Karpas-422 (cell line): ENCODE results near the gene JAZF1. TPM values are rescaled to one million over a fixed set of nuclear protein-coding genes. Genes with fewer than 3 reads are reported as not detected.

Source experiments
- DNase-seq: peaks from one replicate; pipeline ENCODE4 v3.0.0-alpha.2; 2015
- H2AFZ ChIP-seq: fragments of 200-600 bp; sonication (generic); 2 replicates; pipeline ENCODE4 v1.6.1; 2014; ENCODE audit warnings: antibody characterized with exemption, low read length, mixed read lengths
- H3K27ac ChIP-seq: fragments of 200-600 bp; sonication (generic); 2 replicates; pipeline ENCODE4 v1.5.1; 2014; ENCODE audit warnings: mild to moderate bottlenecking, low read length, moderate library complexity
- H3K27me3 ChIP-seq: fragments of 200-600 bp; sonication (generic); 2 replicates; pipeline ENCODE4 v1.6.1; 2014; ENCODE audit warnings: low read length, mixed read lengths
- H3K36me3 ChIP-seq: fragments of 200-600 bp; sonication (generic); 2 replicates; pipeline ENCODE4 v1.6.1; 2014; ENCODE audit warnings: low read length, mixed read lengths; ENCODE audit not compliant: insufficient read depth
- H3K4me1 ChIP-seq: fragments of 200-600 bp; sonication (generic); 2 replicates; pipeline ENCODE4 v1.6.1; 2014; ENCODE audit warnings: mild to moderate bottlenecking, low read length, mixed read lengths
- H3K4me2 ChIP-seq: fragments of 200-600 bp; sonication (generic); 2 replicates; pipeline ENCODE4 v1.6.1; 2014; ENCODE audit warnings: low read length, low read depth, mild to moderate bottlenecking; ENCODE audit not compliant: poor library complexity, severe bottlenecking
- H3K4me3 ChIP-seq: fragments of 200-600 bp; sonication (generic); 2 replicates; pipeline ENCODE4 v1.5.1; 2014; ENCODE audit warnings: mild to moderate bottlenecking, antibody characterized with exemption, low read length, mixed read lengths
- H3K79me2 ChIP-seq: fragments of 200-600 bp; sonication (generic); 2 replicates; pipeline ENCODE4 v1.6.1; 2014; ENCODE audit warnings: mild to moderate bottlenecking, low read length, mixed read lengths
- H3K9ac ChIP-seq: fragments of 200-600 bp; sonication (generic); 2 replicates; pipeline ENCODE4 v1.6.0; 2014; ENCODE audit warnings: low read length
- H3K9me2 ChIP-seq: fragments of 200-600 bp; sonication (generic), shearing (Covaris generic); replicated peaks from 2 replicates; pipeline ENCODE4 v1.6.0; 2014; ENCODE audit warnings: mild to moderate bottlenecking, low read length, moderate library complexity; ENCODE audit not compliant: insufficient read depth
- H3K9me3 ChIP-seq: fragments of 300-700, 200-600 bp; sonication (generic); 2 replicates; pipeline ENCODE4 v1.6.1; 2014; ENCODE audit warnings: low read length, mixed read lengths
- H4K20me1 ChIP-seq: fragments of 200-600 bp; sonication (generic); 2 replicates; pipeline ENCODE4 v1.6.1; 2014; ENCODE audit warnings: mild to moderate bottlenecking, antibody characterized with exemption, low read length, low read depth; ENCODE audit not compliant: insufficient read depth
- total RNA-seq: library from RNA; depleted of rRNA; stranded (reverse); fragments of >200 nt; shearing (Covaris generic); gene quantifications from 2 replicates; pipeline ENCODE4 v1.2.3, GENCODE V29; 2014; ENCODE audit warnings: low replicate concordance

JAZF1 gene
- total RNA-seq, 1 experiment from 2014 or later, result 4.2 TPM

- Histone ChIP-seq H3K9ac (no peak overlapping the region), H3K4me1 (peaks cover 51% of the 10 kb centered on the region), H3K4me2 (no peak overlapping the region), H3K9me2 (no peaks in the 10 kb centered on the region), H3K27ac (no peak overlapping the region), H3K27me3 (no peaks in the 10 kb centered on the region), H3K36me3 (no peaks in the 10 kb centered on the region), H3K4me3 (no peak overlapping the region), H4K20me1 (no peaks in the 10 kb centered on the region), H2AFZ (no peak overlapping the region), H3K79me2 (no peaks in the 10 kb centered on the region), H3K9me3 (no peaks in the 10 kb centered on the region)
- DNase-seq, result no peak
Measured at GRCh38 chr7:28157831-28158416, 22.7 kb downstream of the JAZF1 start.

DNA sequence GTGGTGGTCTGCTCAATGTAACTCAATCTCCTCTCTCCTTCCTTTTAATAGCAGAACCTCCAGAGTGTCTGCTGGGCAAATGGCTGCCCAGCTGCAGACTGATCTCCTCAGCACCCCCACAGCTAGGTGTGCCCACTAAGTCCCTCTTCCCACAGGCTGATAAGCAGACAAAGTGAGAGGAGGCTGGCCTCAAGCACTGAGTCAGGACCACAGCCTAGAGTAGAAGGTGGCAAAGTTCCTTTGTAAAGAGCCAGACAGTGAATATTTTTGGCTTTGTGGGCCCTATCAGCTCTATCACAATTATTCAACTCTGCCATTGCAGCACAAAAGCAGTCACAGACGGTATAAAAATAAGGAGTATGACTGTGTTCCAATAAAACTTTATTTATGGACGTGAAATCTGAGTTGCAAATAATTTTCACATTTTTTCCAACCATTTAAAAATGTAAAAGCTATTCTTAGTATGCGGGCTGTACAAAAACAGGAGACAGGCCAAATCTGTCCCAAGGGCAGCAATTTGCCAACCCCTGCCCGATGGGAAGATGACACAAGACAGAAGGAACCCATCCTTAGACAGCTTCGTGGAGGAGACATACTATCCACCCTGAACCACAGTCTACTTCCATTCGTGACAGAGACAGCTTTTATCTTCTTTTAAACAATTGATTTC lies 23.4 kb downstream of the JAZF1 start:
- Histone ChIP-seq H3K27me3 (no peaks in the 10 kb centered on the region), H3K4me2 (no peak overlapping the region), H3K9me2 (no peaks in the 10 kb centered on the region), H3K4me1 (peaks cover 51% of the 10 kb centered on the region), H2AFZ (no peak overlapping the region), H3K9me3 (no peaks in the 10 kb centered on the region), H3K9ac (no peak overlapping the region), H3K4me3 (no peak overlapping the region), H3K36me3 (no peaks in the 10 kb centered on the region), H3K27ac (no peak overlapping the region), H3K79me2 (no peaks in the 10 kb centered on the region), H4K20me1 (no peaks in the 10 kb centered on the region)
- DNase-seq, result no peak

DNA sequence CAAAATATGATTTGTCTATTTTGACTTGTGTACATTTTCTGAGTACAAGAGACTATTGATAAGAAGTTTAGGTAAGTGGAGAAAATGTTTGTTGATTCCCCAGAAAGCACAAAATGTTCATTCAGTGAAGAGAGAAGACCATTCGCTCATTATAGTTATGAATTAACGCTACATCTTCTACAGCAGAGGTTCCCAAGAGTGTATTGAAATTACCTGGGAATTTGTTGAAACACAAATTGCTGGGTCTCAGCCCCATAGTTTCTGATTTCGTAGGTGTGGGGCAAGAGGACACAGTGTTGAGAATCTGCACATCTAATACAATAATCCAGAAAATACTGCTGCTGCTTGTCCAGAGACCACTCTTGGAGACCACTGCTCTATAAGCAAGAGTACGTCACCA lies 24.2 kb downstream of the JAZF1 start:
- H3K9me2 ChIP-seq, result no peaks in the 10 kb centered on the region
- H3K27ac ChIP-seq, result no peak overlapping the region
- no peaks in the 10 kb centered on the region for H3K27me3 ChIP-seq
- H3K4me1 ChIP-seq, result peaks cover 51% of the 10 kb centered on the region
- no peak overlapping the region for H3K4me3 ChIP-seq
- H2AFZ ChIP-seq, result no peak overlapping the region
- H3K9ac ChIP-seq, result no peak overlapping the region
- H3K36me3 ChIP-seq, result no peaks in the 10 kb centered on the region
- DNase-seq, result no peak
- H3K79me2 ChIP-seq, result no peaks in the 10 kb centered on the region
- no peaks in the 10 kb centered on the region for H3K9me3 ChIP-seq
- no peak overlapping the region for H3K4me2 ChIP-seq
- H4K20me1 ChIP-seq, result no peaks in the 10 kb centered on the region

- Histone ChIP-seq H3K9me2 (no peaks in the 10 kb centered on the region), H3K4me1 (peaks cover 51% of the 10 kb centered on the region), H3K27me3 (no peaks in the 10 kb centered on the region), H3K4me2 (peak overlapping the region; percentile 63), H3K27ac (peak overlapping the region; percentile 87; the same call in 1 of the 2 replicates), H4K20me1 (no peaks in the 10 kb centered on the region), H3K36me3 (no peaks in the 10 kb centered on the region), H3K9ac (no peak overlapping the region), H3K4me3 (no peak overlapping the region), H2AFZ (no peak overlapping the region), H3K79me2 (no peaks in the 10 kb centered on the region), H3K9me3 (no peaks in the 10 kb centered on the region)
- DNase-seq, result no peak
Measured at GRCh38 chr7:28155964-28156363, 24.6 kb downstream of the JAZF1 start.

DNA sequence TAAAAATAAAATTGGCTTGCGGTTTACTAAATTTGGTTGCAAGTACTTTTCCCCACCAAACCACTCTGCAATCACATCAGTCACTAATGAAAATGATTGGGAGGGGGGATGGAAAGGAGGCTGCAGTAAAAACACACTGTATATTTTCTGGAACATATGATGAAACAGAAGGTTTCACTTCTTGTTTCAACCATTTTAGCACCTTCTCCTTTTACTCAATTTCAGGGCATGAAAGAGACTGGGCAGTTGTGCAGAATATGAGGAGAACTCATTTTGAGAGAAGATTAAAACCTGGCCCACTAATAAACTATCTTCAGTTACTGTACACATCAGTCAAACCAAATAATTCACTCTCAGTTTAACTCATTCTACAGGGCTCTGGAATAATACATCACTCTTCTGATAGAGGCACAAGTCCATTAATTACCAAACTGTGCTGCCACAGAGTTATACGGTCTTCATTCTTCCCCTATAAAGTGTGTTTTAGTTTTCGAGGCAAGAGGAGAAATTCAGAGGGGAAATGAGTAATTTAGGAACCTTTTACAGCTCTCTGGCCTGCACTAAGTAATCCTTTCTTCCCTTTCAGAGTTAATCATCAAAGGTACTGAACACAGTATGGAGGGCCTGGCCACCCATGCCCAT lies 25.5 kb downstream of the JAZF1 start:
- Histone ChIP-seq H3K36me3 (no peaks in the 10 kb centered on the region), H3K9ac (peak overlapping the region; percentile 38; the same call in 1 of the 2 replicates), H3K4me3 (peak overlapping the region; percentile 16; the same call in 1 of the 2 replicates), H3K27me3 (no peaks in the 10 kb centered on the region), H3K4me1 (peaks cover 43% of the 10 kb centered on the region), H3K79me2 (no peaks in the 10 kb centered on the region), H2AFZ (no peak overlapping the region), H3K9me3 (no peaks in the 10 kb centered on the region), H3K9me2 (no peaks in the 10 kb centered on the region), H3K4me2 (peak overlapping the region; percentile 63), H3K27ac (peak overlapping the region; percentile 87), H4K20me1 (no peaks in the 10 kb centered on the region)
- DNase-seq, result peak; percentile 87

DNA sequence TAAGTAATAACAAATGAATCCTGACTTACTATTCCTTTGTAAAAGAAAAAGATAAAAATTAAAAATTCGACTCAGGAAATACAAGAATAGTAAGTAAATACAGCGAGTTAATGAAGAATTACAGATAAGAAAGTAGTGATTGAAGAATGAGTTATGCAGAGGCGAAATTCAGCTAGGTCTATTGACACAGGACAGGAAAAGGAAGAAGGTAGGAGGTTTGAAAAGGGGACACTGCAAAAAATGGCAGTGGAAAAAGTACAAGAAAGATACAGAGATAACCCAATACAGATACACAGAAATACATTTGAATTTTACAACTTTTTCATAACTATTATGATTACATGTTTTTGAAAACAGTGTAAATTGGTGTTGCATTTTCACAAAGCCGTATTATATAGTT lies 28.0 kb downstream of the JAZF1 start:
- Histone ChIP-seq H3K79me2 (no peaks in the 10 kb centered on the region), H4K20me1 (no peaks in the 10 kb centered on the region), H3K27me3 (no peaks in the 10 kb centered on the region), H3K4me3 (no peak overlapping the region), H3K9me2 (no peaks in the 10 kb centered on the region), H3K4me1 (peaks cover 33% of the 10 kb centered on the region), H3K36me3 (no peaks in the 10 kb centered on the region), H3K27ac (no peak overlapping the region), H3K9me3 (no peaks in the 10 kb centered on the region), H3K9ac (no peak overlapping the region), H2AFZ (no peak overlapping the region), H3K4me2 (no peak overlapping the region)
- no peak for DNase-seq

- Histone ChIP-seq H3K9me2 (no peaks in the 10 kb centered on the region), H3K9ac (no peak overlapping the region), H3K4me2 (no peak overlapping the region), H3K9me3 (no peaks in the 10 kb centered on the region), H2AFZ (no peak overlapping the region), H3K27me3 (no peaks in the 10 kb centered on the region), H3K4me3 (no peak overlapping the region), H3K27ac (no peak overlapping the region), H3K36me3 (no peaks in the 10 kb centered on the region), H4K20me1 (no peaks in the 10 kb centered on the region), H3K79me2 (no peaks in the 10 kb centered on the region), H3K4me1 (peaks cover 33% of the 10 kb centered on the region)
- DNase-seq, result no peak
Measured at GRCh38 chr7:28151965-28152364, 28.6 kb downstream of the JAZF1 start.

DNA sequence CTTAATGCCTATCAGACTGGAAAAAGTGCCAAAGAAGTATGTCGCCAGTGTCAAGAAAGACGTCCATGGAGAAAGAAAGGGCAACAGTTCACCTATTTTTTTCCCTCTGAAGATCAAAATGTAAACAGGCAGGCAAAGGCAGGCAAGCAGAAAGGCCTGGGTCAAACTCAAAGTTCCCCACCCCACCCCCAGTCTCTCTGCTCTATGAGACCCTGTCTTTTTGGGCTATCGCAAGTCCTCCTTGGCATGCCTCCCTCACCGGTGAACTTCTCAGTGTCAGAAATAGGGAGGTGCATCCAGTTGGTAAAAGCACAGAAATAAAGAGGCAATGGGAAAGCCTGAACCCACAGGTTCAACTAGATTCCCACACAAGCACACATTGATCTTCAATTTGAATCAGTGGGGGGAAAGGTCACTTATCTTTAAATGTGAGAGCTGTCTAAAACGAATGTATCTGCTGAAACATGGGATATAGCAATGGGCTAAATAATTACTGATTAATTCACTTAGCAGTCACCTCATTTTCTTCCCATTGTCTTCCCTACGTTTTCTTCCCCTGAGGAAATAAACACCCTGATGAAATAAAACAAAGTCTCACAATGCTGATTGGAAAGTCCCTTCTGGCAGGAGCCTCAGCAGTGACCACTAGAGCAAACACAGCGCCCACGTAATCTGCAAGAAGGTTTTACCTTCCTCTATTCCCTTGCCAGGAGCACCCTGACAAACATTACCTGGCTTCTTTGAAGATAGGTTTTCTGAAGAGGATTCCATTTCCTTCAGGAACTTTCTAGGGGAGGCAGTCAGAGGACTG lies 31.1 kb downstream of the JAZF1 start:
- Histone ChIP-seq H3K9me2 (no peaks in the 10 kb centered on the region), H3K4me1 (peaks cover 12% of the 10 kb centered on the region), H3K4me3 (no peak overlapping the region), H3K9ac (no peak overlapping the region), H3K27me3 (no peaks in the 10 kb centered on the region), H3K9me3 (no peaks in the 10 kb centered on the region), H3K4me2 (no peak overlapping the region), H2AFZ (no peak overlapping the region), H3K79me2 (no peaks in the 10 kb centered on the region), H4K20me1 (no peaks in the 10 kb centered on the region), H3K36me3 (no peaks in the 10 kb centered on the region), H3K27ac (no peak overlapping the region)
- DNase-seq, result no peak
